GM19395 (cell line): ENCODE measurements around the gene SEZ6.

Experiments
- ATAC-seq: cut with Tn5 transposase; IDR thresholded peaks from one replicate; pipeline ENCODE4 v1.9.1; 2021; ENCODE audit warnings: mild to moderate bottlenecking, moderate library complexity; ENCODE audit not compliant: unreplicated experiment

Gene SEZ6

GRCh38 chr17:28908640-28909167 is 97.1 kb downstream of the SEZ6 start:
- no peak for ATAC-seq

DNA sequence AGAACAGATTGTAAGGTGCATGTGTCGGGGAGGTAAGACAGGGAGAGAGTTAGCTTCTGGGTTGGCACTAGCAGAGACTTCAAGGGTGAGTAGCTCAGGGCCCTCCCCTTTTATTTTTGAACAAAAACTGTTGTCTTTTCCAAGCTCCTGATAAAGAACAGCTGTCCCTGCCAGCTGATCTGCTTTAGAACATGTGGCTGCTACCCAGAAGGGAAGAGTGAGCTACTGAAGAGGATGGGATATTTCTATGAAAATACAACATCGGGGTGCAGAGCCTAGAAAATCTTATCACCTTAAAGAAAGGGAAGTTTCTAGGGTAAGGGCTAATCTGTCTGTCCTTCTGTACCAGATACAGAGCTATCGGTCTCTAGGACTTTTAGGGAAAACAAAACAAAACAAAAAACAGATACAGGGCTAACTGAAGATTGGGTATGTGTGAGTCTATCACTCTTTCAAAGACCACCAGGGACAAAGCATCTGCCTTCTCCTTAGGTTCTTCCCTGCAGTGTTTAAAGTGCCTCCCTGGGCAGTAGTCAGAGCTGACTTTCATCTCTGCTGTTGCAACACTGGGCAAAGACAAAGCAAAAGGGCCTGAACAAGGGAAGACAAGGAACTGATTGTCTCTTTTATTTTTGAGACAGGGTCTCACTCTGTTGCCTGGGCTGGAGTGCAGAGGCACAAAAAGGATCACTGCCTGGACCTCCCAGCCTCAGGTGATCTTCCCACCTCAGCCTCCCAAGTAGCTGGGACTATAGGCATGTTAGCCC is 97.9 kb downstream of the SEZ6 start:
- no peak for ATAC-seq

GRCh38 chr17:28906706-28907438 is 99.0 kb downstream of the SEZ6 start:
- ATAC-seq = no peak

GRCh38 chr17:28906276-28906675 is 99.6 kb downstream of the SEZ6 start:
- ATAC-seq = no peak
